ENCODE measurements around the gene FMO4. TPM values are rescaled to one million over a fixed set of nuclear protein-coding genes. Genes with fewer than 3 reads are reported as not detected.
"Not testable (repeated sequence)": the region's sequence is repeated elsewhere in the genome, so short reads cannot be mapped to it uniquely, and the experiment has no call there.

FMO4 gene
- total RNA-seq, 3 donors from 2014 or later, result 5.4 to 14.6 (median 8.7) TPM

DNA sequence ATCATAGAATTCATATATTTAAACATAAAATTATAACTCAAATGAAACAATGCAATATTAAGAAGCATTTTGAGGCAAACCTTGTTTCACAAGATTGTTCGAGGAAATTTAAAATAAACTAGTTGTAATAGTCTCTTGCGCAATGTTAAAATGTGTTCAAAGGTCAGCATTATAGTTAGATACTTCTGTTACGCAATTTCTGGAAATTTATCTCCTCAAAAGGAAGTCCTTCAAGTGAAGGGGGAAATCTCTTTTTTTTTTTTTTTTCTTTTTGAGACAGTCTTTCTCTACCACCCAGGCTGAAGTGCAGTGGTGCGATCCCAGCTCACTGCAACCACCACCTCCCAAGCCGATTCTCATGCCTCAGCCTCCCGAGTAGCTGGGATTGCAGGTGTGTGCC lies 52.1 kb downstream of the FMO4 start:
- peaks cover 2% of the 10 kb centered on the region for H3K4me1 ChIP-seq (ENCODE audit: low read depth)
- H3K4me3 ChIP-seq, result no peak overlapping the region
- TF ChIP-seq, protein P1, sequence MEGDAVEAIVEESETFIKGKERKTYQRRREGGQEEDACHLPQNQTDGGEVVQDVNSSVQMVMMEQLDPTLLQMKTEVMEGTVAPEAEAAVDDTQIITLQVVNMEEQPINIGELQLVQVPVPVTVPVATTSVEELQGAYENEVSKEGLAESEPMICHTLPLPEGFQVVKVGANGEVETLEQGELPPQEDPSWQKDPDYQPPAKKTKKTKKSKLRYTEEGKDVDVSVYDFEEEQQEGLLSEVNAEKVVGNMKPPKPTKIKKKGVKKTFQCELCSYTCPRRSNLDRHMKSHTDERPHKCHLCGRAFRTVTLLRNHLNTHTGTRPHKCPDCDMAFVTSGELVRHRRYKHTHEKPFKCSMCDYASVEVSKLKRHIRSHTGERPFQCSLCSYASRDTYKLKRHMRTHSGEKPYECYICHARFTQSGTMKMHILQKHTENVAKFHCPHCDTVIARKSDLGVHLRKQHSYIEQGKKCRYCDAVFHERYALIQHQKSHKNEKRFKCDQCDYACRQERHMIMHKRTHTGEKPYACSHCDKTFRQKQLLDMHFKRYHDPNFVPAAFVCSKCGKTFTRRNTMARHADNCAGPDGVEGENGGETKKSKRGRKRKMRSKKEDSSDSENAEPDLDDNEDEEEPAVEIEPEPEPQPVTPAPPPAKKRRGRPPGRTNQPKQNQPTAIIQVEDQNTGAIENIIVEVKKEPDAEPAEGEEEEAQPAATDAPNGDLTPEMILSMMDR (IDR thresholded peaks at IDR 0.05), result no peak
- DNase-seq (no peak), ATAC-seq (peak; percentile 75)
- no peaks in the 10 kb centered on the region for H3K36me3 ChIP-seq (ENCODE audit: low read depth)
- intact Hi-C loops (cut with DNase I, micrococcal nuclease), result no loop called here
- H3K9me3 ChIP-seq, result no peaks in the 10 kb centered on the region

DNA sequence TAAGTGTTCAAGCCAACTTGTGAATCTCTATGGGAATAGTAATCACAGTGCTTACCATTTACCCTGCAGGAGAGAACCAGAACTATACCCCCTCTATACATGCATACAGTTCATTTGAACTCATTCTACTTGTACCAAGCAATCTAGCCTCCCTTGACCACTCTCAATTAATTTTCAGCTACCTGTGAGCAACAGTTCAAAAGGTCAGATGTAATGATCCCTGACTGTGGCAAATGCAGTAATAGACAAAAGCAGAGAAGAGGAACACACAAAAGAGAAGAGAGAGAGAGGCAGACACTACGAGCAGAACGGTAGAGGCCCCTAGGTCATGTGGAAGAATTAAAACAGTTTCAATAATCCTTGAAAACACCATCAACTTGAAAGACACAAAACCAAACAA lies 52.8 kb downstream of the FMO4 start:
- intact Hi-C loops (cut with DNase I, micrococcal nuclease), result no loop called here
- TF ChIP-seq, protein P1 (IDR thresholded peaks at IDR 0.05), result no peak
- DNase-seq (no peak), ATAC-seq (peak; percentile 22)
- Histone ChIP-seq H3K9me3 (no peaks in the 10 kb centered on the region), H3K4me3 (no peak overlapping the region), H3K4me1 (ENCODE audit: low read depth) (peaks cover 2% of the 10 kb centered on the region), H3K36me3 (ENCODE audit: low read depth) (no peaks in the 10 kb centered on the region)

DNA sequence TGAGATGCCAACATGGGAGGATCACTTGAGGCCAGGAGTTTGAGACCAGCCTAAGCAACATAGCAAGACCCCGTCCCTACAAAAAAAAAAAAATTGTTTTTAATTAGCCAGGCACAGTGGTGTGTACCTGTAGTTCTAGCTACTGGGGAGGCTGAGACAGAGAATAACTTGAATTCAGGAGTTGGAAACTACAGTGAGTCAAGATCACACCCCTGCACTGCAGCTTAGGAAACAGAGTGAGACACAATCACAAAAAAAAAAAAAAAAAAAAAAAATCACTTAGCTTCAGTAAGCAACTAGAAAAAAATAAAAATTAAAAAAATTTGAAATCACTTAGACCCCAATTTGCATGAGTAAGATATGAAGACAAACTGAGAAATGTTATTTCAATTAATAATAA lies 53.5 kb downstream of the FMO4 start:
- peaks cover 2% of the 10 kb centered on the region for H3K4me1 ChIP-seq (ENCODE audit: low read depth)
- TF ChIP-seq, protein P1 (IDR thresholded peaks at IDR 0.05), result no peak
- H3K9me3 ChIP-seq, result no peaks in the 10 kb centered on the region
- DNase-seq, result no peak
- no peak overlapping the region for H3K4me3 ChIP-seq
- intact Hi-C loops (cut with DNase I, micrococcal nuclease), result no loop called here
- no peaks in the 10 kb centered on the region for H3K36me3 ChIP-seq (ENCODE audit: low read depth)
- no peak for ATAC-seq

DNA sequence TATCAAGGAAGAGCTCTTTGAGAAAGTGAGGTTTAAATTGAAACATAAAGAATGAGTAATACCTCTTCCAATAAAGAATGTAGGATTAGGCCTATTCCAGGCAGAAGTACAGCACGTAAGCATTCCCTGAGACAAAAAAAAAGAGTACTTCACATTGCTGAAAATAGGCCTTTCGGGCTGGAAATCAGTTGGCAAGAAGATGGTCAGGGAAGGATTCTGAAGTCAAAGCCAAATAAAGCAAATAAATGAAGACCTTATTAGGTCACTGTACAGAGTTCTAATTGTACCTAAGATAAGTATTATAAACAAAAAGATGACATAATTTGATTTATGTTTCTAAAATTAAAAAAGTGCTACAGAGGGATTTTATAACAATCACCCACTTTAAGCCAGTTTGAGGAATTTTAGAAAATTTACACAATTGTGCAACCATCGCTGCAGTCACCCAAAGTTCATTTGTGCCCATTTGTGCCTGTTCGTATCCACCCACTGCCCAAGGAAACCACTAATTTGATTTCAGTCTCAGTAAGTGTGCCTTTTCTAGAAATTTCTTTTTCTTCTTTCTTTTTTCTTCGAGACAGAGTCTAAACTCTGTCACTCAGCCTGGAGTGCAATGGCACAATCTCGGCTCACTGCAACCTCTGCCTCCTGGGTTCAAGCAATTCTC lies 58.6 kb downstream of the FMO4 start:
- Histone ChIP-seq H3K36me3 (ENCODE audit: low read depth) (no peaks in the 10 kb centered on the region), H3K9me3 (no peaks in the 10 kb centered on the region), H3K4me3 (no peak overlapping the region), H3K4me1 (ENCODE audit: low read depth) (no peaks in the 10 kb centered on the region)
- TF ChIP-seq, protein P1 (IDR thresholded peaks at IDR 0.05), result no peak
- ATAC-seq (no peak), DNase-seq (no peak)
- intact Hi-C loops (cut with DNase I, micrococcal nuclease), result no loop called here

DNA sequence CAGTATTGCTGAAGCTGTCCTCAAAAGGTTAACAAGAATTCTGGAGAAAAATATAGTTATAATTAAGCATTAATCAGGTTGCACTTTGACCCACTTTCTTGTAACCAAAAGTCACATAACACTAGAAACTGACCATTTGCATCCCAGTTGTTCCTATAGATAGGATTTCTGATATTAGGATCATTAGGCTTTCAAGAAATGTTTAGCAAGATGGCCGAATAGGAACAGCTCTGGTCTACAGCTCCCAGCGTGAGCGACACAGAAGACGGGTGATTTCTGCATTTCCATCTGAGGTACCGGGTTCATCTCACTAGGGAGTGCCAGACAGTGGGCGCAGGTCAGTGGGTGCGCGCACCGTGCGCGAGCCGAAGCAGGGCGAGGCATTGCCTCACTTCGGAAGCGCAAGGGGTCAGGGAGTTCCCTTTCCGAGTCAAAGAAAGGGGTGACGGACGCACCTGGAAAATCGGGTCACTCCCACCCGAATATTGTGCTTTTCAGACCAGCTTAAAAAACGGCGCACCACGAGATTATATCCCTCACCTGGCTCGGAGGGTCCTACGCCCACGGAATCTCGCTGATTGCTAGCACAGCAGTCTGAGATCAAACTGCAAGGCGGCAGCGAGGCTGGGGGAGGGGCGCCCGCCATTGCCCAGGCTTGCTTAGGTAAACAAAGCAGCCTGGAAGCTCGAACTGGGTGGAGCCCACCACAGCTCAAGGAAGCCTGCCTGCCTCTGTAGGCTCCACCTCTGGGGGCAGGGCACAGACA lies 59.6 kb downstream of the FMO4 start:
- H3K4me1 ChIP-seq (ENCODE audit: low read depth); intact Hi-C loops (cut with DNase I, micrococcal nuclease); H3K36me3 ChIP-seq (ENCODE audit: low read depth); H3K9me3 ChIP-seq; H3K4me3 ChIP-seq; ATAC-seq: not testable (repeated sequence)
- peak in 1 of 3 donors; percentile 37 for DNase-seq

DNA sequence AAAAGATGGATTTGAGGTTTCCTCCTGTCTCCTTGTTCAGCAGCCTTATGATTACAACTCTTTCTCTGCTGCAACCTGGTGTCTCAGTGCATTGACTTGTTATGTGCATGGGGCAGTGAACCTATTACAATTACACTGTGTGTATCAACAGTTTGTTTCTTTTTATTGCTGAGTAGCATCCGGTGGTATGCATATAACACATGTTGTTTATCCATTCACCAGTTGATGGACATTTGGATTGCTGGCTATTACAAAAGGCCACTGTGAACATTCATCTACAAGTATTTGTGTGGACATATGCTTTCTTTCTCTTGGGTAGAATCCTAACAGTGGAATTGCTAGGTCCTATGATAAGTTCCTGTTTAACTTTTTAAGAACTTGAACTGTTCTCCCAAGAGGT lies 65.9 kb downstream of the FMO4 start:
- H3K36me3 ChIP-seq (ENCODE audit: low read depth), result no peaks in the 10 kb centered on the region
- H3K4me1 ChIP-seq (ENCODE audit: low read depth), result no peaks in the 10 kb centered on the region
- DNase-seq, result no peak
- no peak overlapping the region for H3K4me3 ChIP-seq
- ATAC-seq, result no peak
- intact Hi-C loops (cut with DNase I, micrococcal nuclease), result no loop called here
- TF ChIP-seq, protein P1 (IDR thresholded peaks at IDR 0.05), result no peak
- H3K9me3 ChIP-seq, result no peaks in the 10 kb centered on the region

Measured in mucosa of descending colon (tissue), 3 donors.